ENCODE data around the gene TET2.
A peak's percentile ranks its signal among the peaks of the same experiment; 100 is the strongest.

The TET2 gene

GRCh38 chr4:105137121-105137875 lies 9.4 kb upstream of the TET2 start:
- DNase-seq (ENCODE audit: low read depth, low spot score) = no peak
- H3K4me3 ChIP-seq (ENCODE audit: low read length) = no peak overlapping the region

- no peak for DNase-seq (ENCODE audit: low read depth, low spot score)
- H3K4me3 ChIP-seq (ENCODE audit: low read length) = no peak overlapping the region
These were observed 7.0 kb upstream of the TET2 start for GRCh38 chr4:105139646-105140045.

GRCh38 chr4:105140684-105141490 lies 5.8 kb upstream of the TET2 start:
- peak; percentile 37 for DNase-seq (ENCODE audit: low read depth, low spot score)
- no peak overlapping the region for H3K4me3 ChIP-seq (ENCODE audit: low read length)

- no peak for DNase-seq (ENCODE audit: low read depth, low spot score)
- H3K4me3 ChIP-seq (ENCODE audit: low read length) = peak overlapping the region; percentile 78
These were observed 1.3 kb upstream of the TET2 start for GRCh38 chr4:105145156-105145902.

GRCh38 chr4:105145903-105146275 lies 787 bp upstream of the TET2 start:
- DNase-seq (ENCODE audit: low read depth, low spot score) = no peak
- peak overlapping the region; percentile 78 for H3K4me3 ChIP-seq (ENCODE audit: low read length)

GRCh38 chr4:105147016-105147552 lies 408 bp downstream of the TET2 start:
- H3K4me3 ChIP-seq (ENCODE audit: low read length) = peak overlapping the region; percentile 78
- DNase-seq (ENCODE audit: low read depth, low spot score) = no peak

GRCh38 chr4:105147553-105148161 lies 981 bp downstream of the TET2 start:
- peak; percentile 18 for DNase-seq (ENCODE audit: low read depth, low spot score)
- H3K4me3 ChIP-seq (ENCODE audit: low read length) = peak overlapping the region; percentile 78

GRCh38 chr4:105148356-105148755 lies 1.7 kb downstream of the TET2 start:
- no peak overlapping the region for H3K4me3 ChIP-seq (ENCODE audit: low read length)
- DNase-seq (ENCODE audit: low read depth, low spot score) = no peak

- H3K4me3 ChIP-seq (ENCODE audit: low read length) = no peak overlapping the region
- DNase-seq (ENCODE audit: low read depth, low spot score) = no peak
These were observed 2.1 kb downstream of the TET2 start for GRCh38 chr4:105148776-105149175.

- no peak overlapping the region for H3K4me3 ChIP-seq (ENCODE audit: low read length)
- no peak for DNase-seq (ENCODE audit: low read depth, low spot score)
These were observed 3.1 kb downstream of the TET2 start for GRCh38 chr4:105149771-105150170.

- DNase-seq (ENCODE audit: low read depth, low spot score) = no peak
- no peak overlapping the region for H3K4me3 ChIP-seq (ENCODE audit: low read length)
These were observed 3.8 kb downstream of the TET2 start for GRCh38 chr4:105150503-105150902.

GRCh38 chr4:105153749-105154148 lies 7.1 kb downstream of the TET2 start:
- H3K4me3 ChIP-seq (ENCODE audit: low read length) = no peak overlapping the region
- DNase-seq (ENCODE audit: low read depth, low spot score) = no peak

GRCh38 chr4:105154576-105154975 lies 7.9 kb downstream of the TET2 start:
- no peak for DNase-seq (ENCODE audit: low read depth, low spot score)
- no peak overlapping the region for H3K4me3 ChIP-seq (ENCODE audit: low read length)

GRCh38 chr4:105155426-105155825 lies 8.8 kb downstream of the TET2 start:
- H3K4me3 ChIP-seq (ENCODE audit: low read length) = no peak overlapping the region
- no peak for DNase-seq (ENCODE audit: low read depth, low spot score)

GRCh38 chr4:105158837-105159236 lies 12.2 kb downstream of the TET2 start:
- no peak for DNase-seq (ENCODE audit: low read depth, low spot score)

GRCh38 chr4:105162123-105162796 lies 15.6 kb downstream of the TET2 start:
- no peak overlapping the region for H3K4me3 ChIP-seq (ENCODE audit: low read length)
- DNase-seq (ENCODE audit: low read depth, low spot score) = no peak

More at GRCh38 chr4:105158837-105159236, 12.2 kb downstream of the TET2 start:
- no peak overlapping the region for H3K4me3 ChIP-seq (ENCODE audit: low read length)

GRCh38 chr4:105164548-105164947 lies 17.9 kb downstream of the TET2 start:
- no peak overlapping the region for H3K4me3 ChIP-seq (ENCODE audit: low read length)
- DNase-seq (ENCODE audit: low read depth, low spot score) = no peak

GRCh38 chr4:105166066-105166465 lies 19.4 kb downstream of the TET2 start:
- DNase-seq (ENCODE audit: low read depth, low spot score) = no peak
- no peak overlapping the region for H3K4me3 ChIP-seq (ENCODE audit: low read length)

GRCh38 chr4:105170711-105171110 lies 24.0 kb downstream of the TET2 start:
- DNase-seq (ENCODE audit: low read depth, low spot score) = no peak
- H3K4me3 ChIP-seq (ENCODE audit: low read length) = no peak overlapping the region
